GM12865 (cell line): Measurements from ENCODE around the gene COX6B2.

Experiments used
- DNase-seq: peaks from one replicate; pipeline ENCODE4 v3.0.0; 2010; ENCODE audit warnings: low read depth
- H3K4me3 ChIP-seq: 2 replicates; pipeline ENCODE4 v1.5.1; 2011; ENCODE audit warnings: mild to moderate bottlenecking, low read depth, low read length, control low read depth
- TF ChIP-seq, protein P1 (sequence below): IDR thresholded peaks from 2 replicates; pipeline ENCODE4 v1.5.1; 2011; ENCODE audit warnings: low read length, control low read depth, low read depth, inconsistent platforms; ENCODE audit not compliant: insufficient read depth; ENCODE audit errors: missing control alignments

Gene COX6B2

DNA sequence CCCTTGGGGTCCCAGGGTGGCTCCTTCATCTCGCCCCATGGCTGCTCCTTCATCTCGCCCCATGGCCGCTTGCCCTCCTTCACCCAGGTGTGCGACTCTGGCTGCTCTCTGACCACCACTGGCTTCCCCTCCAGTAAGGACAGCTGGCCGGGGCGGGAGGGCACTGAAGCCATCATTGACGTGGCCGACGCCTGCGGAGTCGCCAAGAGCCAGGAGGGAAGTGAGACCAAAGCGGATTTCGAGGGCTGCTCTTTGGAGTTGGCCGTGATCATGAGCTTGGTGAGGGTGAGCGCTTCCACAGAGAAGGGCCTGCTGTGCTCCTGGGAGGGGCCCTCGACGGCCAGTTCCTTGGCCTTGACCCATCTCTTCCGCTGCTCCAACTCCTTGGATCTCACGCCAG is 4.0 kb upstream of the COX6B2 start:
- DNase-seq, result no peak

DNA sequence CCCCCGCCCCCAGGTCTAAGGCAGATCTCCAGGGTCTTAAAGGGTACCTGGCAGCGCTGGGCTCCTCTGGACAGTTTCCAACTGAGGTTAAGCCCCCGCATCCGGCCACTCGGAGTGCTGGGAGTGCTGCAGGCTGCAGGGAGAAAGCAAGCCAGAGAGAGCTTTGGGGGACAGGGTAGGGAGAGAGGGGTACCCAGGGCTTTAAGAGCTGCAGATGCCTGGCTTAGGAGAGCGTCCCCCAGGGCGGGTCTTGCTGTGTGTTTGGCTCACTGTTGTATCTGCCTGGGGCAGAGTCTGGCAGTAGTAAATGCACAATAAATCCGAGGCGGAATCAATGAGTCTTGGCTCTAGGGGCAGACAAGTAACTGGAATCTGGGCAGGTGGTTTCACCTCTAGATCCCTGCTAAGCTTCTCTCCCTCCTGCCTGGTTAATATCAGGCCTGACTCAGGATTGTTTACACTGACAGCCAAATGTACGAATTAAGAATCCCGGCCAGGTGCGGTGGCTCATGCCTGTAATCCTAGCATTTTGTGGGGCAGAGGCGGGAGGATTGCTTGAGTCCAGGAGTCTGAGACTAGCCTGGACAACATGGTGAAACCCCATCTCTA is 798 bp upstream of the COX6B2 start:
- no peak overlapping the region for H3K4me3 ChIP-seq
- DNase-seq, result no peak
- TF ChIP-seq, protein P1, sequence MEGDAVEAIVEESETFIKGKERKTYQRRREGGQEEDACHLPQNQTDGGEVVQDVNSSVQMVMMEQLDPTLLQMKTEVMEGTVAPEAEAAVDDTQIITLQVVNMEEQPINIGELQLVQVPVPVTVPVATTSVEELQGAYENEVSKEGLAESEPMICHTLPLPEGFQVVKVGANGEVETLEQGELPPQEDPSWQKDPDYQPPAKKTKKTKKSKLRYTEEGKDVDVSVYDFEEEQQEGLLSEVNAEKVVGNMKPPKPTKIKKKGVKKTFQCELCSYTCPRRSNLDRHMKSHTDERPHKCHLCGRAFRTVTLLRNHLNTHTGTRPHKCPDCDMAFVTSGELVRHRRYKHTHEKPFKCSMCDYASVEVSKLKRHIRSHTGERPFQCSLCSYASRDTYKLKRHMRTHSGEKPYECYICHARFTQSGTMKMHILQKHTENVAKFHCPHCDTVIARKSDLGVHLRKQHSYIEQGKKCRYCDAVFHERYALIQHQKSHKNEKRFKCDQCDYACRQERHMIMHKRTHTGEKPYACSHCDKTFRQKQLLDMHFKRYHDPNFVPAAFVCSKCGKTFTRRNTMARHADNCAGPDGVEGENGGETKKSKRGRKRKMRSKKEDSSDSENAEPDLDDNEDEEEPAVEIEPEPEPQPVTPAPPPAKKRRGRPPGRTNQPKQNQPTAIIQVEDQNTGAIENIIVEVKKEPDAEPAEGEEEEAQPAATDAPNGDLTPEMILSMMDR, result no peak

More for the DNA sequence above, 4.0 kb upstream of the COX6B2 start:
- TF ChIP-seq, protein P1, result no peak
- no peak overlapping the region for H3K4me3 ChIP-seq

DNA sequence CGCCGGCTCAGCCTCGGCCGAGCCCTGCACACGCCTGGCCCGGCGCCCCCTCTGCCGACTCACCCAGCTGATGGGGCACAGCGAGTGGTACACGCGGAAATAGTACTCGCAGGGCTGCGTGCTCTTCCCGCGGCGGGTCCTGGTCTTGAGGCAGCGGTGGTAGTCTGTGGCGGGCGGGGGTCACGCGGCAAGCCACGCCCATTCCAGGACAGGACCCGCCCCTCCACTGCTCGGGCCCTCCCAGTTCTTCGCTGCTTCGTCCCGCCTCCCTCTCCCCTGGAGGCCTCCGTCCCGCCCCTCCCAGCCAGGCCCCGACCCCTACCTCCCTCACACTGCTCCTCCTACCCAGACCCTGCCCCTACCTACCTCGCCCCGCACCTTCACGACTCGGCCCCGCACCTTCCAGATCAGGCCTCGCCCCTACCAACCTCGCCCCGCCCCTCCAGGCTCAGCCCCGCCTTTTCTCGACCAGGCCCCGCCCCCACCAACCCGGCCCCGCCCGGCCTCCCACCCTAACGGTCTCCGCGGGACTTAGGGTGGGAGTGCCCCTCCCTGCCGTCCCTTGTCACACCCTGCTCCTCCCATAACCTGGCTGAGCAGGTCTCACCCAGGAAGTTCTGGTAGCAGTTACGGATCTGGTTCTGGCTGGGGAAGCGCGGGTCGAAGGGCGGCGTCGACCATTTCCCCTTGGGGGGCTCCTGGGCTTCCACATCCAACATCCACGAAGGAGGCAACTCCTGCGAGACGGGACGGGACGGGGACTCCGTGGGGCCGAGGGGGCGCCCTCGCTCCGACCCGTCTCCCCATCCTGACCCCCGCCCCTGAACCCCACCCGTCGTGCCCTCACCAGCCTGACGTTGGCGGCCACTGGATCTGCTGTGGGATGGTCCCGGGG is 469 bp downstream of the COX6B2 start:
- TF ChIP-seq, protein P1, result no peak
- peak; percentile 58 for DNase-seq
- H3K4me3 ChIP-seq, result peak overlapping the region; percentile 28; the same call in 1 of the 2 replicates

DNA sequence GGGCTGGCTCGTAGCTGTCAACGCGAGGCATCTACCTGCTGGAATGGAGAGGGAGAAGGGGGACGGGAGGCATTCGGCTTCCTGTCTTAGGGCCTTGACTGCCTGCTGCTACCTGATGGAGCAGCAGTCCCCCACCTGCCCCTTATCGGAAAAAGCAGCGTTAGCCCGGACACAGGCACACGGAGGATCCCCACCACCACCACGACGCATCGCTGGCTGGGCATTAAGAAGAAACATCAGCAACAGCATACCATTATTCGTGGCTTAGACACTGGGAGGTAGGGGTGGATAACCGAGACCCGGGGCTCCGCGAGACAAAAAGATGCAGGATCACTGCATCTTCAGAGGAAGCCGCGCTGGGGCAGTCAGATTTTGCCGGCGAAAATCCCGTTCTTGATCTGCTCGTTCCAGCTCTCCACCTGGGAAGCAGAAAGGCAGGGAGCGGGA is 1.1 kb downstream of the COX6B2 start:
- DNase-seq, result no peak
- TF ChIP-seq, protein P1, result no peak
- no peak overlapping the region for H3K4me3 ChIP-seq

DNA sequence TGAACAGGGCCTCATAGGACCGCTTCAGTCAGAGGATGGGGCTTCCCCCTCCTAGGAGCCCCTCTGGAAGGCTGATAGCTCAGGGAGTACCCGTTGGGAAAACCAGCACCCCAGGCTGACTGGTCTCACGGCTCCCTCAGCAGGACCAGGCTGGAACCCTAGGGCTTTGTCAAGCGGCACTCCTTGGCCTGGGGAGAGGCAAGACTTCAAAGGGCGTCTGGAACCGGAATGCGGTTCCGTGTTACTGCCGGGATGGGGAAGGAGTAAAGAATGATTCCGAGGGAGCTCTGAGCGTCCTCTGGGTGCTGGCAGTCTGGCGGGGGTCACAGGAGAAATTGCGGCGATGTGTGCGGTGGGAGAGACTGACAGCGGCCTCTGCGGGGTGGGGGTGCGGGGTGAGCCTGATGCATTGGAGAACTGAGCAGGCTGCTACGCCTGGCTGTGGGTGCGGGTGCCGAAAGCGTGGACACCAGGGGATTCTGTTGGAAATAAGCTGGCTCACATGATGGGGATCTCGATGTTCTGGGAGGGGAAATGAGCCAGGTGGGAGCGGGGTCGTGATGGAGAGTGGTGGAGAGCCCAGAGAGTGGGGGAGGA is 1.9 kb downstream of the COX6B2 start:
- no peak overlapping the region for H3K4me3 ChIP-seq
- no peak for DNase-seq
- TF ChIP-seq, protein P1, result no peak

DNA sequence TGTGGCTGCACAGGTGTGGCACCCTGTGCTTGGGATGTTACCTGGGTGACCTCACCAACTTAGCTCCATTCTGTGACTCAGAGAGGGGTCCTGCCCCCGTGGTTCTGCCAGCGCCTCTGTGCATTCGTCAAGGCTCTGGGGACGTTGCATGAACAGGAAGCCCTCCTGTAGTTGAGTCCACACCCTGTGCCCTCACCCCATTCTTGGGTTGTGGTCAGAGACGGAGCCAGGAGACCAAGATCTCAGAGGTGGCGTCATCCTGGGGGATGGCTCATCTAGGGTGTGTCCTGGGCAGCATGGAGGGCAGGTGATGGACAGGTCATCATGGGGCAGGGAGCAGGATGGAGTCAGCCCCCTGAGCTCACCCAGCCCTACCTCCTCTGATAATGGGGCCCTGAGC is 2.5 kb downstream of the COX6B2 start:
- no peak for DNase-seq

More for the DNA sequence above, 2.5 kb downstream of the COX6B2 start:
- TF ChIP-seq, protein P1, result no peak
- H3K4me3 ChIP-seq, result no peak overlapping the region
